ENCODE data around the gene DCPS.
A peak's percentile ranks its signal among the peaks of the same experiment; 100 is the strongest.

The DCPS gene

GRCh38 chr11:126354631-126355323, 50.9 kb downstream of the DCPS start:
- Mint-ChIP-seq H3K27ac (ENCODE audit: low read depth) (peak overlapping the region; percentile 93), H3K27me3 (no peaks in the 10 kb centered on the region), H3K9me3 (no peaks in the 10 kb centered on the region), H3K36me3 (ENCODE audit: insufficient read depth) (no peaks in the 10 kb centered on the region), H3K4me3 (peak overlapping the region; percentile 90), H3K4me1 (peaks cover 41% of the 10 kb centered on the region)
- ATAC-seq (replicated peaks; ENCODE audit: extremely low read depth, poor library complexity, severe bottlenecking) (peak; percentile 19), DNase-seq (ENCODE audit: low spot score in 2 of 2) (no peak)

- Mint-ChIP-seq H3K4me3 (peak within 1 kb of the TSS; percentile 90), H3K27me3 (no peaks in the 10 kb centered on the region), H3K9me3 (no peaks in the 10 kb centered on the region), H3K27ac (ENCODE audit: low read depth) (peak within 1 kb of the TSS; percentile 93), H3K4me1 (peaks cover 41% of the 10 kb centered on the region), H3K36me3 (ENCODE audit: insufficient read depth) (no peaks in the 10 kb centered on the region)
- ATAC-seq (replicated peaks; ENCODE audit: extremely low read depth, poor library complexity, severe bottlenecking): peak; percentile 61
- peak; percentile 29 to 35 for DNase-seq (ENCODE audit: low spot score in 2 of 2)
Observed at GRCh38 chr11:126355324-126355925, 51.6 kb downstream of the DCPS start, which contains the start of gene ST3GAL4. Gene ST3GAL4, plus strand, starts transcription at chr11:126355686. Its CDS starts 50,470 bp downstream, at chr11:126406156.

GRCh38 chr11:126355926-126356897, 52.4 kb downstream of the DCPS start:
- H3K27me3 Mint-ChIP-seq: no peaks in the 10 kb centered on the region
- peak overlapping the region; percentile 74 for H3K4me3 Mint-ChIP-seq
- H3K9me3 Mint-ChIP-seq: no peaks in the 10 kb centered on the region
- H3K4me1 Mint-ChIP-seq: peaks cover 38% of the 10 kb centered on the region
- DNase-seq (ENCODE audit: low spot score in 2 of 2) (no peak), ATAC-seq (replicated peaks; ENCODE audit: extremely low read depth, poor library complexity, severe bottlenecking) (peak; percentile 15)
- H3K27ac Mint-ChIP-seq (ENCODE audit: low read depth): peak overlapping the region; percentile 8
- no peaks in the 10 kb centered on the region for H3K36me3 Mint-ChIP-seq (ENCODE audit: insufficient read depth)

GRCh38 chr11:126357055-126357962, 53.4 kb downstream of the DCPS start:
- no peaks in the 10 kb centered on the region for H3K9me3 Mint-ChIP-seq
- peaks cover 41% of the 10 kb centered on the region for H3K4me1 Mint-ChIP-seq
- no peaks in the 10 kb centered on the region for H3K27me3 Mint-ChIP-seq
- DNase-seq (ENCODE audit: low spot score in 2 of 2) (no peak), ATAC-seq (replicated peaks; ENCODE audit: extremely low read depth, poor library complexity, severe bottlenecking) (no peak)
- peak overlapping the region; percentile 8 for H3K27ac Mint-ChIP-seq (ENCODE audit: low read depth)
- H3K4me3 Mint-ChIP-seq: peak overlapping the region; percentile 74
- no peaks in the 10 kb centered on the region for H3K36me3 Mint-ChIP-seq (ENCODE audit: insufficient read depth)

GRCh38 chr11:126357969-126358762, 54.3 kb downstream of the DCPS start:
- Mint-ChIP-seq H3K9me3 (no peaks in the 10 kb centered on the region), H3K27me3 (no peaks in the 10 kb centered on the region), H3K4me3 (no peak overlapping the region), H3K36me3 (ENCODE audit: insufficient read depth) (no peaks in the 10 kb centered on the region), H3K27ac (ENCODE audit: low read depth) (no peak overlapping the region), H3K4me1 (peaks cover 32% of the 10 kb centered on the region)
- no peak for DNase-seq (ENCODE audit: low spot score in 2 of 2)
- ATAC-seq (replicated peaks; ENCODE audit: extremely low read depth, poor library complexity, severe bottlenecking): no peak

- Mint-ChIP-seq H3K27ac (ENCODE audit: low read depth) (no peak overlapping the region), H3K36me3 (ENCODE audit: insufficient read depth) (no peaks in the 10 kb centered on the region), H3K4me1 (peaks cover 27% of the 10 kb centered on the region), H3K27me3 (no peaks in the 10 kb centered on the region), H3K9me3 (no peaks in the 10 kb centered on the region), H3K4me3 (no peak overlapping the region)
- ATAC-seq (replicated peaks; ENCODE audit: extremely low read depth, poor library complexity, severe bottlenecking) (no peak), DNase-seq (ENCODE audit: low spot score in 2 of 2) (no peak)
Observed at GRCh38 chr11:126358763-126359160, 54.9 kb downstream of the DCPS start.

- H3K27ac Mint-ChIP-seq (ENCODE audit: low read depth): no peak overlapping the region
- DNase-seq (ENCODE audit: low spot score in 2 of 2) (no peak), ATAC-seq (replicated peaks; ENCODE audit: extremely low read depth, poor library complexity, severe bottlenecking) (no peak)
- peaks cover 22% of the 10 kb centered on the region for H3K4me1 Mint-ChIP-seq
- no peaks in the 10 kb centered on the region for H3K27me3 Mint-ChIP-seq
- H3K36me3 Mint-ChIP-seq (ENCODE audit: insufficient read depth): no peaks in the 10 kb centered on the region
- no peak overlapping the region for H3K4me3 Mint-ChIP-seq
- no peaks in the 10 kb centered on the region for H3K9me3 Mint-ChIP-seq
Observed at GRCh38 chr11:126359431-126360048, 55.7 kb downstream of the DCPS start.

- no peaks in the 10 kb centered on the region for H3K9me3 Mint-ChIP-seq
- peaks cover 16% of the 10 kb centered on the region for H3K4me1 Mint-ChIP-seq
- no peak for ATAC-seq (replicated peaks; ENCODE audit: extremely low read depth, poor library complexity, severe bottlenecking)
- no peaks in the 10 kb centered on the region for H3K36me3 Mint-ChIP-seq (ENCODE audit: insufficient read depth)
- DNase-seq (ENCODE audit: low spot score in 2 of 2): no peak
- no peak overlapping the region for H3K27ac Mint-ChIP-seq (ENCODE audit: low read depth)
- no peaks in the 10 kb centered on the region for H3K27me3 Mint-ChIP-seq
- H3K4me3 Mint-ChIP-seq: no peak overlapping the region
Observed at GRCh38 chr11:126360049-126360446, 56.2 kb downstream of the DCPS start.

GRCh38 chr11:126361400-126361799, 57.5 kb downstream of the DCPS start:
- ATAC-seq (replicated peaks; ENCODE audit: extremely low read depth, poor library complexity, severe bottlenecking): no peak
- peaks cover 14% of the 10 kb centered on the region for H3K4me1 Mint-ChIP-seq
- H3K27me3 Mint-ChIP-seq: no peaks in the 10 kb centered on the region
- H3K4me3 Mint-ChIP-seq: no peak overlapping the region
- DNase-seq (ENCODE audit: low spot score in 2 of 2): no peak
- no peaks in the 10 kb centered on the region for H3K9me3 Mint-ChIP-seq
- peak overlapping the region; percentile 46 for H3K27ac Mint-ChIP-seq (ENCODE audit: low read depth)
- H3K36me3 Mint-ChIP-seq (ENCODE audit: insufficient read depth): no peaks in the 10 kb centered on the region

DNA sequence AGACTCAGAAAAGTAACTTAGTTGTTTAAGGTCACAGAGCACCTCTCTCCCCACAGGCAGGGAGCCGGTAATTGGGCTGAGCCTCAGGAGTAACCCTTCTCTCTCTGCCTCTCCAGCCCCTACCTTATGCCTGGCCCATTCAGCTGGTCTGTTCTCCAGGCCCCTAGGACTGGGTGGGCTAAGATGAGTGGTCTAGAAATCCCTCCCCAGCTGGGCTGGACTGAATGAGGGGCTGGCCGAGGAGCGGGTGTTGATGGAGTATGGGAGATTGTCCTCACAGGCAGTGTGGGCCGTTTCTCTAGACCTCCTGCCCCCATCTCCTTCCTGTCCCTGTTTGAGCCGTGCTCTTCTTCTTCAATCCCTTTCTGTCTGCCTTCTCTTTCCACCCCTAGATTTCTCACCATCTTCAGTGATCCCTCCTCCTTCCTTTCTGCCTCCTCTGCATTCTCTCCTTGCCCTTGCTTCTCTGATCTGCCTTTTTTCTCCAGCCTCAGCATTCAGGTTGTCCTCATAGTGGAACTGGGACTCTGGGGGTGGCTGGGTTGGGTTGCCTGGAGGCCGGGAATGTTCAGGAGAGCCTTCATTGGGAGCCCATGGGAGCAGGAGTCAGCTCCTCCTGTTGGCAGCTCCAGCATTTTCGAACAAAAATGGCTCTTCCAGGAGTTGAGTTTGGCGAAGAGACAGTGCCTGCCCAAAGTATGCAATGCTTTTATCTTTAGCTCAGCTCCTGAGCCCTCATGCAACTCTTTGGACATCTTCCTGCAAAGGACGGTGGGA, 59.2 kb downstream of the DCPS start:
- H3K4me3 Mint-ChIP-seq: no peak overlapping the region
- no peaks in the 10 kb centered on the region for H3K36me3 Mint-ChIP-seq (ENCODE audit: insufficient read depth)
- H3K27ac Mint-ChIP-seq (ENCODE audit: low read depth): no peak overlapping the region
- DNase-seq (ENCODE audit: low spot score in 2 of 2) (no peak), ATAC-seq (replicated peaks; ENCODE audit: extremely low read depth, poor library complexity, severe bottlenecking) (no peak)
- peaks cover 6% of the 10 kb centered on the region for H3K4me1 Mint-ChIP-seq
- no peaks in the 10 kb centered on the region for H3K9me3 Mint-ChIP-seq
- no peaks in the 10 kb centered on the region for H3K27me3 Mint-ChIP-seq
